HG03575 (cell line): ENCODE data around the gene SLC39A10.

Experiments used
- ATAC-seq: cut with Tn5 transposase; IDR thresholded peaks from one replicate; pipeline ENCODE4 v1.9.1; 2021; ENCODE audit not compliant: unreplicated experiment, insufficient number of reproducible peaks, low FRiP score; ENCODE audit errors: extremely low read depth

The SLC39A10 gene

DNA sequence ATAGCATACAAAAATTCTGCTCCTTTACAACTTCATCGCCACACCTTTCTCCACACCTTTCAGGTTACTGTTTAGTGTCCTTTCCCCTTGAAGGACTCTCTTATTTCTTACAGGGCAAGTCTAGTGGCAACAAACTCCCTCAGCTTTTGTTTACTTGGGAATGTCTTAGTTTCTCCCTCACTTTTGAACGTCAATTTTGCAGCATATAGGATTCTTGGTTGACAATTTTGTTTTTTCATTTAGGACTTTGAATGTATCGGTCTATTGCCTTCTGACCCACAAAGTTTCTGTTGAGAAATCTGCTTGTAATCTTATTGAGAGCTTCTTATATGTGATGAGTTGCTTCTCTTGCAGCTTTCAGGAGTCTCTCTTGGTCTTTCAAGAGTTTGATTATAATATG is 43.5 kb downstream of the SLC39A10 start:
- ATAC-seq, result no peak

- no peak for ATAC-seq
Measured at GRCh38 chr2:195706161-195706900, 49.3 kb downstream of the SLC39A10 start.

- ATAC-seq, result no peak
Measured at GRCh38 chr2:195709901-195710806, 53.1 kb downstream of the SLC39A10 start.

- no peak for ATAC-seq
Measured at GRCh38 chr2:195711478-195711877, 54.5 kb downstream of the SLC39A10 start.

GRCh38 chr2:195716466-195716865 is 59.4 kb downstream of the SLC39A10 start:
- ATAC-seq, result no peak

DNA sequence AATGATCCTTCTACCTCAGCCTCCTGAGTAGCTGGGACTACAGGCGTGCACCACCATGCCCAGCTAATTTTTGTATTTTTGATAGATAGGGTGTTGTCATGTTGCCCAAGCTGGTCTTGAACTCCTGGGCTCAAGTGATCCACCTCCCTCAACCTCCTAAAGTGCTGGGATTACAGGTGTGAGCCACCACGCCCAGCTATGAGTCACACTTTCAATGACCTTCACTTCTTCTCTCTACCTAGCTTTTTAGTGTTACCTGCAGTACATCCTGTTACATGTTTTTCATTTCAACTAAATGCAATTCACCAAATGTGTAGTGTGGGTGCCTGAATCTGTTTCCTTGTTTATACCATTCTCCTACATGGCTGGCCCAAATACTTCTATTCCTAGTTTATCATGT is 64.0 kb downstream of the SLC39A10 start:
- ATAC-seq, result no peak

DNA sequence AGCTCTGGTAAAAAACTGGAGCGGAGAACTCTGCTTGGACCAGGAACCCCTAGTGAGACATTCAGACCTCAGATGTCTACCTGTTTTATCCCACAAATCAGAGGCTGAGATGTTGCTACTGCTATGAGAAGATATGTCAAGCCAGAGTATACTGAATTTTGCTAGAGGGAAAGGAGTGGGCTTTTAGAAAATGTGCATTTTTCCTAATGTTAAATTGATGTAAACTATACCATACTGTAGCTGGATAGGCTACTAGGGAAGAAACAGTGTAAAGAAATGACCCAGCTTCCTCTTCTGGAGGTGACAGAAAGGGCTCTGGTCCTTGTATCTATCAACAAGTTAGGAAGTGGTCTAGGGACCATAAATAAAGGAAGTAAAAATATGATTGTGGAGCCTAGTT is 65.0 kb downstream of the SLC39A10 start:
- ATAC-seq, result no peak

GRCh38 chr2:195727106-195727505 is 70.1 kb downstream of the SLC39A10 start:
- no peak for ATAC-seq

DNA sequence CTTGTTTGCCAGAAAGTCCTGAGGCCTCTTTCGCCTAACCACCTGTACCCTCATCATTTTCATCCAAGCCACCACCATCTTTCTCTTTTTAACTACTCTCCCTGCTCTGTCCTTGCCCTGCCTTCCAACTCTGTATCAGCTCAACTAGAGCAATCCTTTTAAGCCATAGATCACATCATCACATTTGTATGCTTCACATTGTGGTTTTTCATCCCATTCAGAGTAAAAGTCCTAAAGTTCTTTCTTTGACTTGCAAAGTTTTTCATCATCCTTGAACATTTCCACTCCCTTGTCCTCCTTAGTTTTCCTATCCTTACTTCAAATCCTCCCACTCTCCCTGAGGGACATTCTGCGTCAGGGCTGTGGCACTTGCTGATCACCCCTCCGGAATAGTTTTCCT is 73.9 kb downstream of the SLC39A10 start:
- ATAC-seq, result no peak

DNA sequence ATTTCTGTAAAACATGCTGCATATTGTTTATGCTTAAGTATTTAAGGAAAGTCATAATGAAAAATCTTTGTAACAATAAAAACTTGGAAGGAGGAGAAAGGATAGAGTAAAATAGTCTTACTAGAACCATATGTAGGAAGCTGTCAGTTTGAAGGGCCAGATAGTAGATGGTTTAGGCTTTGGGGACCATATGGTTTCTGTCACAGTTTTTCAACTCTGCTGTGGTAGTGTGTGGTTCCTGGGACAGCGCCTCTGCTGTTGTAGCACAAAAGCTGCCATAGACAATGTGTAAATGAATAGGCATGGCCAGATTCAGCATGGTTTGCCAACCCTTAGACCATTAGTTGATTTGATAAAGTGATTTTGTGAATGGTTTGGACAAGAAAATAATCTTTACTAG is 75.5 kb downstream of the SLC39A10 start:
- no peak for ATAC-seq

DNA sequence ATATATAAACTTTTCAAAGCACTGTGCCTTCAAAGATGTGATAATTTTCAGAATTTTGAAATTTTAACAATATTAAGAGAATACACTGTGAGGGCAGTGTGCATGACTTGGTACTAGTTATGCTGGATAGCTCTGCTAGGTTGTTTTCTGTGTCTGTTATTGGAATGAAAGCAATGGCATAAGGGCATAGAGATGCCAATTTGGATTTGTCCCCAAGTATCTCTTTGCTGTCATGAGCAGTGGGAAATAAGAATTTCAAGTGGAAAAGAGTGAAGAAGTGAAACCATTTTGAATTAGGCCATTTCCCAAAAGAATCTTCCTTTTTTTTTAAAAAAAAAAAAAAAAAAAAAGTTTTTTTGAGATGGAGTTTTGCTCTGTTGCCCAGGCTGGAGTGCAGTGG is 76.8 kb downstream of the SLC39A10 start:
- ATAC-seq, result no peak

DNA sequence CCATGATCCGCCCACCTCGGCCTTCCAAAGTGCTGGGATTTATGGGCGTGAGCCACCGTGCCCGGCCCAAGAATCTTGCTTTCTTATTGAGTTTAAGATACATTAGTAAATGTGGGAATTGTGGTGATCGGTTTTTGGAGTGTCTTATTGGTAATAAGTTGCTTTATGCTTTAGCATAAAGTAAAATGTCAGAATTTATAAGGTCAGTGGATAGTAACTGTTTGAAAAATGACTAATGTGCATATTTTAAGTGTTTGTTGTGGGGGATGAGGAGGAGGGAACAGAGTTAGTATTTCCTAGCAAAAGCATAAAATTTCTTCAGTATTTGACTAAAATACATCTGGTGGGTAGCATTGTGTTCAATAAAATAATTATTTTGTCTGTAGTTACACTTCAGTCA is 77.4 kb downstream of the SLC39A10 start:
- no peak for ATAC-seq

GRCh38 chr2:195734931-195735330 is 77.9 kb downstream of the SLC39A10 start:
- ATAC-seq, result no peak

DNA sequence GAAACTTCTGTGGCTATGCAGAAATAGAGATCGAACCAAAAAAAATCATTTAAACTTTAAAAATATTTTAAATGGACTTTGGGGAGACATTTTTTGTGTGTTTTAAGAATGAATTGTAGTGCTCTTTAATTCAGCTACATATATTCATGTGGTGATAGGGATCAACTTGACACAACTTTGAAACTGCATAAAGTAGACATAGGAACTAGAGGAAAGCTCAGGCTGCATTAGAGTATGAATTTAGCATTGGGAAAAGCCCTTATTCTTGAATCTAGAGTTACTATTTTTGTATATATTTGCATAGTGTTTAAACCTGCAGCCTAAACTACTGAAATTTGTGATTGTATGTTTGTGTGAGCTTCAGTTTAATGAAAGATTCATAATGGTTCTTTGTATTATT is 78.3 kb downstream of the SLC39A10 start:
- no peak for ATAC-seq

DNA sequence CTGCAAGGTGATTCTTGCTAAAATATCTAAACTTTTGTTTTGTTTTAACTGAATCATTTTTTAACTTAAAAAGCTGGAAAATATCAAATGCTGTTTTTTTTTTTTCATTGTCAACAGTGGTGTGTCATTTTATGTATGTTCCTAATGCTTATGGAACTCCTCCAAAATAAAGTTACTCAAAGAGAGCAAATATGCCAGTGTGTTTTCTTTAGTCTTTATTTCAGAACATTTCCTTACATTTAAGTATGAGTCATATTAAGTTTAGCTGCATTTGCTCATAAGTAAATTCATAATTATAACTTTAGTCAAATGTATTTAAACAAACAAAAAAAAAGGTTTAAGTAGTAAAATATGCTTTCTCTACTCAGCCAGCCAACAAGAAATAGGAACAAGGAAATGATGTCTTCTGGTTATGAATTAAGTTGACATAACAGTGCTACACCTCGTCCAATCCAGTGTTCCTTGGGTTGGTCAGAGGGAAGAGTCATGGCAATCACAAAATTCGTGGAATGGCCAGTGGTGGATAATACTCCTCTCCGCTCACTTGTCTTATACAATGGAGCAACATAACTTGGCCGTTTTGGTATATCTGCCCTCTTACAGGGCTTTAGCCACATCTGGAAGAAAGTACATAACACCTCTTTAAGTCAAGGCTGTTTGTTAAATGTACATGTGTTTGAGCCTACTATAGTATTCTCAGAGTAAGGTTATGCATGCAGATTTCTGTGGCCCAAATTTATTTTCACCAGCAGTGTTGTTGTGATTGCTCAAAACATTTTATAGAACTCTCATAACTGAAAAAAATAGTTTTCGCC is 80.7 kb downstream of the SLC39A10 start:
- no peak for ATAC-seq

DNA sequence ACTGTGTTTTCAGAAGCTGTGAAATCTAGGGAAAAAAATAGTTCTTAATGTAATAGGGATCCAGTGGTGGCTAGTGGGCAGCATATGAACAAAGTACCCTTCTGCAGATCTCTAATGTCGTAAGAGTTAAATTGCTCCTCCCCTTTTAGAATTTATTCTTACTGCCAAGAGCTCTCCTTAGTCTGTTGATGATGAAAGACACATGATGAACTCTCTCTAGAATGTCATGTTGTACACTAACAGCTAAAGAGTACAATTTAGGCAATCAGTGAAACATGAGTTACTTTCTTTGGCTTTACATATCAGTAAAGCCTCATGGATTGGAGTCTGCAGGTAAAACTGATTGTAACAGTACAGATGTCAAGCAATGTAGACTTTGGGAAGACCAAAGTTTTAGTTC is 84.2 kb downstream of the SLC39A10 start:
- ATAC-seq, result no peak

DNA sequence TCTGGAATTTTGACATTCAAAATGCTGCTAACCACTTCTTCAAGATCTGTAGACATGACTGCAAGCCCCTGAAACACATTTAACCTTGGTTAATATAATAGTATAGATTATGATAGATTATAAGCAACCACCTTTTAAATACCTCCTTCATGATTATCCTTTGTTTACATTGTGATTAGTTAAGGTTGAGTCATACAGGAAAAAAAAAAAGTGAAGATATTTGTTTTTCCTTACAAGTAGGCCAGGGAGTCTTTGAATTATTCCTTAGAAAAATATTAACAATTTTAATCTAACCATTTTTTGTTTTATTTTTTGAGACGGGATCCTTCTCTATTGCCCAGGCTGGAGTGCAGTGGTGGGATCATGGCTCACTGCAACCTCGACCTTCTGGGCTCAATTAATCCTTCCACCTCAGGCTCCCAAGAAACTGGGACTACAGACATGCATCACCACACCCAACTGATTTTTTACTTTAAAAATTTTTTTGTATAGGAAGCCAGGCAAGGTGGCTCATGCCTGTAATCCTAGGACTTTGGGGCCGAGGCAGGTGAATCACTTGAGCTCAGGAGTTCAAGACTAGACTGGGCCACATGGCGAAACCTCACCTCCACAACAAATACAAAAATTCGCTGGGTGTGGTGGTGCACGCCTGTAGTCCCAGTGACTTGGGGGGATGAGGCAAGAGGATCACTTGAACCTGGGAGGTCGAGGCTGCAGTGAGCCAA is 99.4 kb downstream of the SLC39A10 start:
- no peak for ATAC-seq

DNA sequence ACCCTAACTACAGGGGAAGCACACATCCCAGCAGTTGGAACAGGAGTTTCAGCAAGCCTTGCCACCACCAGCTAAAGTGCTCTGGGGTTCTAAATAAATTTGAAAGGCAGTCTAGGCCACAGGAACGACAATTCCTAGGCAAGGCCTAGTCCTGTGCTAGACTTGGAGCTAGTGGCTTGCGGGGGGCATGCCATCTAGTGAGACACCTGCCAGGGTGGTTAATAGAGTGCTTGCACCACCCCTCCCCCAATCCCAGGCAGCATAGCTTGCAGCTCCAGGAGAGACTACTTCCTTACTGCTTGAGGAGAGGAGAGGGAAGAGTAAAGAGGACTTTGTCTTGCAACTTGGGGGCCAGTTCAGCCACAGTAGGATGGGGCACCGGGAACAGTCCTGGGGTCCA is 101.8 kb downstream of the SLC39A10 start:
- ATAC-seq, result no peak

DNA sequence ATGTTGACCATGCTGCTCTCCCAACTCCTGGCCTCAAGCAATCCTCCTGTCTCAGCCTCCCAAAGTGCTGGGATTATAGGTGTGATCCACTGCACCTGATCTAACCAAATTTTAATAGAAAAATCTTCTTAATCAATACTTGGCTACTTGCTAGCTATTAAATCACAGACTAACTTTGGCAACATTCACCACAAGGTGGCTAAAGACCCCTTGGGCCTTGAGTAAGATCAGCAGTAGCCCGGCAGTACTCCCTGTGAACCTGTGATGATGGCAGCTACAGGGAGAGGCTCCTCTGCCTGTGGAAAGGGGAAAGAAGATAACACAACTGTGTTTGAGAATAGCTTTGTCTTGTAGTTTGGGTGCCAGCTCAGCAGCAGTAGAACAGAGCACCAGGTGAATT is 102.9 kb downstream of the SLC39A10 start:
- no peak for ATAC-seq
